ENCODE results near the gene PTGES2.

Gene PTGES2

GRCh38 chr9:128127568-128127989 lies at the start of gene PTGES2:
Gene PTGES2, minus strand, starts transcription at chr9:128127729. Its CDS starts 12 bp downstream, at chr9:128127717.
- peak within 1 kb of the TSS; percentile 94 for H3K4me3 ChIP-seq (ENCODE audit: low read depth, low read length)
- no peak for TF ChIP-seq CTCF (IDR thresholded peaks at IDR 0.05; ENCODE audit: low read depth, low read length, missing control alignments)
- DNase-seq (ENCODE audit: low read depth), result no peak

- no peak for DNase-seq (ENCODE audit: low read depth)
- no peak overlapping the region for H3K4me3 ChIP-seq (ENCODE audit: low read depth, low read length)
- TF ChIP-seq CTCF (IDR thresholded peaks at IDR 0.05; ENCODE audit: low read depth, low read length, missing control alignments), result no peak
Observed at GRCh38 chr9:128175726-128176125, 48.2 kb upstream of the PTGES2 start.

GRCh38 chr9:128175102-128175563 lies 47.6 kb upstream of the PTGES2 start:
- no peak for DNase-seq (ENCODE audit: low read depth)
- no peak overlapping the region for H3K4me3 ChIP-seq (ENCODE audit: low read depth, low read length)
- TF ChIP-seq CTCF (IDR thresholded peaks at IDR 0.05; ENCODE audit: low read depth, low read length, missing control alignments), result no peak

- DNase-seq (ENCODE audit: low read depth), result no peak
- H3K4me3 ChIP-seq (ENCODE audit: low read depth, low read length), result no peak overlapping the region
- no peak for TF ChIP-seq CTCF (IDR thresholded peaks at IDR 0.05; ENCODE audit: low read depth, low read length, missing control alignments)
Observed at GRCh38 chr9:128174062-128174461, 46.5 kb upstream of the PTGES2 start.

- H3K4me3 ChIP-seq (ENCODE audit: low read depth, low read length), result no peak overlapping the region
- no peak for TF ChIP-seq CTCF (IDR thresholded peaks at IDR 0.05; ENCODE audit: low read depth, low read length, missing control alignments)
- DNase-seq (ENCODE audit: low read depth), result no peak
Observed at GRCh38 chr9:128169925-128170324, 42.4 kb upstream of the PTGES2 start.

- no peak overlapping the region for H3K4me3 ChIP-seq (ENCODE audit: low read depth, low read length)
- no peak for DNase-seq (ENCODE audit: low read depth)
- no peak for TF ChIP-seq CTCF (IDR thresholded peaks at IDR 0.05; ENCODE audit: low read depth, low read length, missing control alignments)
Observed at GRCh38 chr9:128169492-128169891, 42.0 kb upstream of the PTGES2 start.

- TF ChIP-seq CTCF (IDR thresholded peaks at IDR 0.05; ENCODE audit: low read depth, low read length, missing control alignments), result no peak
- DNase-seq (ENCODE audit: low read depth), result no peak
Observed at GRCh38 chr9:128168731-128169308, 41.3 kb upstream of the PTGES2 start.

More at GRCh38 chr9:128168731-128169308, 41.3 kb upstream of the PTGES2 start:
- no peak overlapping the region for H3K4me3 ChIP-seq (ENCODE audit: low read depth, low read length)

All from GM12864 (cell line).